ENCODE data around the gene TXNDC9. TPM values are rescaled to one million over a fixed set of nuclear protein-coding genes. Genes with fewer than 3 reads are reported as not detected.
"Not testable (repeated sequence)": the region's sequence is repeated elsewhere in the genome, so short reads cannot be mapped to it uniquely, and the experiment has no call there.

Gene TXNDC9
- total and polyA plus RNA-seq, 7 donors: 13.0 to 32.1 (median 20.3) TPM

- no peaks in the 10 kb centered on the region for H3K9me3 ChIP-seq
- 0% methylated on average over 71 to 87 of the region's 87 CpGs for WGBS, 3 donors
- intact Hi-C loops (cut with DNase I): loop anchor here (2.0 to 10.0 kb wide), 3 partner anchors 153 to 157 kb away; partner anchors contain the start of genes MITD1 (in 2 of the 2), MRPL30 (in 2 of the 2) and REV1 (in 1 of the 2)
- peaks cover 0 to 11% of the 10 kb centered on the region in 2 donors for H3K36me3 ChIP-seq (ENCODE audit: insufficient read depth in 1 of 2, low read depth in 1 of 2)
- H3K27ac ChIP-seq: peak within 1 kb of the TSS; percentile 97
- DNase-seq (peak; percentile 97 to 99), ATAC-seq (peak; percentile 88 to 91 (median 89))
- no peaks in the 10 kb centered on the region for H3K27me3 ChIP-seq (ENCODE audit: insufficient read depth in 3 of 3, low read length in 2 of 3)
- peak; percentile 59 for TF ChIP-seq CTCF (IDR thresholded peaks at IDR 0.05)
- peak within 1 kb of the TSS; percentile 95 for H3K4me3 ChIP-seq
- H3K4me1 ChIP-seq: peaks cover 50% of the 10 kb centered on the region
Observed at GRCh38 chr2:99337113-99338028, 1.2 kb upstream of the TXNDC9 start, which contains the start of gene EIF5B. EIF5B (plus strand) TSS chr2:99337389; CDS start chr2:99337555, 166 bp downstream.

- Histone ChIP-seq H3K27ac (peak overlapping the region; percentile 97), H3K27me3 (ENCODE audit: insufficient read depth in 3 of 3, low read length in 2 of 3) (no peaks in the 10 kb centered on the region), H3K36me3 (ENCODE audit: insufficient read depth in 1 of 2, low read depth in 1 of 2) (peaks cover 0 to 17% of the 10 kb centered on the region in 2 donors), H3K4me1 (peaks cover 50% of the 10 kb centered on the region), H3K9me3 (no peaks in the 10 kb centered on the region), H3K4me3 (peak overlapping the region; percentile 95)
- TF ChIP-seq CTCF (IDR thresholded peaks at IDR 0.05): no peak
- no peak for DNase-seq
- intact Hi-C loops (cut with DNase I): loop anchor here (1.0 to 10.0 kb wide), 4 partner anchors 152 to 156 kb away; partner anchors contain the start of genes MITD1 (in 2 of the 2), MRPL30 (in 2 of the 2) and REV1 (in 2 of the 2)
- WGBS, 3 donors: 0 to 1% (median 0%) methylated on average over 8 of the region's 8 CpGs
- peak in 3 of 4 donors; percentile 0 to 1 (median 0) for ATAC-seq
Observed at GRCh38 chr2:99336804-99337112, 625 bp upstream of the TXNDC9 start.

- no peak overlapping the region for H3K27ac ChIP-seq
- no peaks in the 10 kb centered on the region for H3K9me3 ChIP-seq
- no peaks in the 10 kb centered on the region for H3K4me1 ChIP-seq
- no peak overlapping the region for H3K4me3 ChIP-seq
- no peaks in the 10 kb centered on the region for H3K27me3 ChIP-seq (ENCODE audit: insufficient read depth in 3 of 3, low read length in 2 of 3)
- ATAC-seq: no peak
- H3K36me3 ChIP-seq (ENCODE audit: insufficient read depth in 1 of 2, low read depth in 1 of 2): peaks cover 7 to 94% of the 10 kb centered on the region in 2 donors
- TF ChIP-seq CTCF (IDR thresholded peaks at IDR 0.05): no peak
- 93 to 99% (median 95%) methylated on average over 5 of the region's 5 CpGs for WGBS, 3 donors
- intact Hi-C loops (cut with DNase I): loop anchor here in 1 of 2 donors (10.0 kb wide), 1 partner anchor 161 kb away; no protein-coding TSS in a partner anchor
- no peak for DNase-seq
Observed at GRCh38 chr2:99325384-99325783, 10.7 kb downstream of the TXNDC9 start.

GRCh38 chr2:99317873-99318200 is 18.3 kb downstream of the TXNDC9 start:
- ATAC-seq; H3K4me3 ChIP-seq; DNase-seq; H3K27ac ChIP-seq; H3K27me3 ChIP-seq (ENCODE audit: insufficient read depth in 3 of 3, low read length in 2 of 3); intact Hi-C loops (cut with DNase I); H3K9me3 ChIP-seq; H3K4me1 ChIP-seq: not testable (repeated sequence)
- H3K36me3 ChIP-seq (ENCODE audit: insufficient read depth in 1 of 2, low read depth in 1 of 2): peaks cover 12 to 67% of the 10 kb centered on the region in 2 donors
- 99 to 100% (median 99%) methylated on average over 7 of the region's 7 CpGs for WGBS, 3 donors

GRCh38 chr2:99317161-99317872 is 18.8 kb downstream of the TXNDC9 start:
- no peaks in the 10 kb centered on the region for H3K4me1 ChIP-seq
- intact Hi-C loops (cut with DNase I): no loop called here
- H3K36me3 ChIP-seq (ENCODE audit: insufficient read depth in 1 of 2, low read depth in 1 of 2): peaks cover 12 to 63% of the 10 kb centered on the region in 2 donors
- H3K9me3 ChIP-seq: no peaks in the 10 kb centered on the region
- no peak for TF ChIP-seq CTCF (IDR thresholded peaks at IDR 0.05)
- no peaks in the 10 kb centered on the region for H3K27me3 ChIP-seq (ENCODE audit: insufficient read depth in 3 of 3, low read length in 2 of 3)
- ATAC-seq: no peak
- 96 to 98% (median 98%) methylated on average over 9 of the region's 9 CpGs for WGBS, 3 donors
- DNase-seq: no peak
- H3K27ac ChIP-seq: no peak overlapping the region
- H3K4me3 ChIP-seq: no peak overlapping the region

GRCh38 chr2:99301097-99301496 is 35.0 kb downstream of the TXNDC9 start, which contains the start of gene LYG1:
LYG1 (minus strand) TSS chr2:99301197; CDS start chr2:99295670, 5,527 bp downstream.
- H3K4me3 ChIP-seq; H3K9me3 ChIP-seq; intact Hi-C loops (cut with DNase I); DNase-seq; H3K27ac ChIP-seq; H3K4me1 ChIP-seq; ATAC-seq; H3K27me3 ChIP-seq (ENCODE audit: insufficient read depth in 3 of 3, low read length in 2 of 3): not testable (repeated sequence)
- peaks cover 9 to 44% of the 10 kb centered on the region in 2 donors for H3K36me3 ChIP-seq (ENCODE audit: insufficient read depth in 1 of 2, low read depth in 1 of 2)
- WGBS, 3 donors: 85 to 95% (median 91%) methylated on average over 2 of the region's 2 CpGs

Data from psoas muscle (tissue), 8 donors.